GM23338 (cell line): Measurements from ENCODE around the gene RGS19. TPM values are rescaled to one million over a fixed set of nuclear protein-coding genes. Genes with fewer than 3 reads are reported as not detected.
A peak's percentile ranks its signal among the peaks of the same experiment; 100 is the strongest.

Source experiments
- ATAC-seq: fragments of 200-7000 bp; cut with Tn5 transposase; 3 replicates; pipeline ENCODE4 v1.9.1; 2020
- DNase-seq: peaks from one replicate; pipeline ENCODE4 v3.0.0-alpha.2; 2015; ENCODE audit warnings: low spot score
- H2AFZ ChIP-seq: fragments of 200-600 bp; sonication (generic); 2 replicates; pipeline ENCODE4 v1.8.0; 2016; ENCODE audit warnings: antibody characterized with exemption, mild to moderate bottlenecking, moderate library complexity
- H3F3A ChIP-seq: fragments of 200-600 bp; sonication (generic); replicated peaks from 2 replicates; pipeline ENCODE4 v1.8.0; 2017; ENCODE audit warnings: antibody characterized with exemption, mixed run types, low read depth
- H3K27ac ChIP-seq: fragments of 200-600 bp; sonication (generic); 2 replicates; pipeline ENCODE4 v1.6.1; 2016; ENCODE audit warnings: low read depth
- H3K27me3 ChIP-seq: fragments of 200-600 bp; sonication (generic); 2 replicates; pipeline ENCODE4 v1.8.0; 2016; ENCODE audit warnings: mild to moderate bottlenecking, mixed run types, moderate library complexity; ENCODE audit not compliant: insufficient read depth
- H3K36me3 ChIP-seq: fragments of 200-600 bp; sonication (generic); 2 replicates; pipeline ENCODE4 v1.8.0; 2016; ENCODE audit warnings: mild to moderate bottlenecking; ENCODE audit not compliant: insufficient read depth
- H3K4me1 ChIP-seq: fragments of 200-600 bp; sonication (generic); 2 replicates; pipeline ENCODE4 v1.8.0; 2016; ENCODE audit warnings: mild to moderate bottlenecking, moderate library complexity; ENCODE audit not compliant: insufficient read depth
- H3K4me2 ChIP-seq: fragments of 200-600 bp; sonication (generic); 2 replicates; pipeline ENCODE4 v1.7.1; 2017; ENCODE audit warnings: mixed run types
- H3K4me3 ChIP-seq: fragments of 200-600 bp; sonication (generic); 2 replicates; pipeline ENCODE4 v1.6.1; 2016; ENCODE audit warnings: mixed run types
- H3K79me2 ChIP-seq: fragments of 200-600 bp; sonication (generic); replicated peaks from 2 replicates; pipeline ENCODE4 v1.8.0; 2017; ENCODE audit warnings: mild to moderate bottlenecking; ENCODE audit not compliant: insufficient read depth
- H3K9me2 ChIP-seq: fragments of 200-600 bp; sonication (generic); 2 replicates; pipeline ENCODE4 v1.8.0; 2017; ENCODE audit not compliant: insufficient read depth
- H4K20me1 ChIP-seq: fragments of 200-600 bp; sonication (generic); replicated peaks from 2 replicates; pipeline ENCODE4 v1.8.0; 2017; ENCODE audit warnings: mild to moderate bottlenecking; ENCODE audit not compliant: insufficient read depth
- H3K27ac Mint-ChIP-seq: 2 replicates; pipeline ENCODE4 v1.8.0; 2020; ENCODE audit warnings: inconsistent platforms, mild to moderate bottlenecking, moderate library complexity, mixed read lengths
- H3K27me3 Mint-ChIP-seq: 3 replicates; pipeline ENCODE4 v1.8.0; 2022; ENCODE audit warnings: low read depth, mild to moderate bottlenecking, moderate library complexity, mixed read lengths, inconsistent platforms; ENCODE audit not compliant: insufficient read depth, poor library complexity
- H3K36me3 Mint-ChIP-seq: 3 replicates; pipeline ENCODE4 v1.8.0; 2021; ENCODE audit warnings: low read depth, mild to moderate bottlenecking, inconsistent platforms, moderate library complexity, mixed read lengths
- H3K4me1 Mint-ChIP-seq: 3 replicates; pipeline ENCODE4 v1.8.0; 2020; ENCODE audit warnings: mild to moderate bottlenecking, inconsistent platforms, mixed read lengths
- H3K4me3 Mint-ChIP-seq: 3 replicates; pipeline ENCODE4 v1.8.0; 2021; ENCODE audit warnings: moderate library complexity, mild to moderate bottlenecking, inconsistent platforms, mixed read lengths
- H3K9me3 Mint-ChIP-seq: 3 replicates; pipeline ENCODE4 v1.8.0; 2020; ENCODE audit warnings: moderate library complexity, mild to moderate bottlenecking, inconsistent platforms, mixed read lengths
- CREB1 ChIP-seq: fragments of 250-450 bp; sonication (Bioruptor Pico); IDR thresholded peaks from 2 replicates; pipeline ENCODE4 v1.5.0; 2020; ENCODE audit warnings: low read depth, mild to moderate bottlenecking, moderate library complexity
- NANOG ChIP-seq: IDR thresholded peaks from 2 replicates; pipeline ENCODE4 v1.6.1; 2016; ENCODE audit warnings: antibody characterized with exemption, borderline replicate concordance
- POLR2AphosphoS5 ChIP-seq: IDR thresholded peaks from 2 replicates; pipeline ENCODE4 v1.6.1; 2016; ENCODE audit warnings: antibody characterized with exemption, low read depth
- polyA plus RNA-seq: library from polyadenylated mRNA; unstranded; fragments of >200 nt; fragmentation: Nextera tagmentation; extraction: Ambion mirVana; gene quantifications from 2 replicates; pipeline ENCODE4 v1.2.1, GENCODE V29; 2016
- total RNA-seq: library from RNA; depleted of rRNA; stranded (reverse); fragments of >200 nt; shearing (Covaris generic); gene quantifications from 2 replicates; pipeline ENCODE4 v1.2.3, GENCODE V29; 2014
- TF ChIP-seq, protein P1 (sequence below): fragments of 250-450 bp; sonication (Bioruptor Pico); IDR thresholded peaks from 2 replicates; pipeline ENCODE4 v1.5.0; 2020; ENCODE audit warnings: mild to moderate bottlenecking, moderate library complexity
- TF ChIP-seq, protein P2 (sequence below): IDR thresholded peaks from 2 replicates; pipeline ENCODE4 v1.6.1; 2016; ENCODE audit warnings: antibody characterized with exemption

Gene RGS19
- total and polyA plus RNA-seq, 2 experiments from 2014 or later: 13.1 to 19.7 TPM

DNA sequence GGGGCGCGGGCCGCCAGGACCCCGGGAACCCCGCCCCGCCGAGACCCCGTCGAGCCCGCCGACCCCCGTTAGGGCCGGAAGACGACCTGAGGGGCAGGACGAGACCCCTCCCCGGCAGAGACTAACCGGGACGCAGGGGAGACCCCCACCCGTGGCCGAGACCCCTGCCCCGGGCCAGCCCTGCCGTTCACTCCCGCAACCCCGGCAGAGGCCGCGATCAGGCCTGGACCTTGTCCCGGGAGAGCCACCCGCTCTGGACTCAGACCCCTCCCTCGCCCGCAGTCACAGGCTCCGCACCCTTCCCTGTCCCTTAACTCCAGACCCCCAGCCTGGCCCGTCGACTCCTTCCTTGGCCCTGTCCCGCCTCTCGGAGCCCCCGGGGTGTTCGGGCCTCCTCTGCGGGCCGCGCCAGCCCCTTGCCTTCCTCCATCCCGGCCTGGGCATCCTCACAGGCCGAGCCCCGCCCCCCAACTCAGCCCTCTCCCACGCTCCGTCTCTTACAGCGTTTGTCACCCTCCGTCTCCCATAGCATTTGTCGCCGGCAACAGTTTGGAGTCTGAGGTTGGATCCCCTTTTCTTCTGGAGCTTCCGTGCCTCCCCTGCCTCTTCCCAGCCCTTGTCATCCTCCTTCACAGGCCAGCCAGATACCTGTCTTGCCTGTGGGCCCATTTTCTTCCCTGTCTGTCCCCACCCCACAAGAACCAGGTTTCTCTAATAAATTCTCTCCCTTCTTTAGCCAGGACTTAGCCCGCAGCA lies 15.8 kb downstream of the RGS19 start (continued):
- TF ChIP-seq, protein P1, sequence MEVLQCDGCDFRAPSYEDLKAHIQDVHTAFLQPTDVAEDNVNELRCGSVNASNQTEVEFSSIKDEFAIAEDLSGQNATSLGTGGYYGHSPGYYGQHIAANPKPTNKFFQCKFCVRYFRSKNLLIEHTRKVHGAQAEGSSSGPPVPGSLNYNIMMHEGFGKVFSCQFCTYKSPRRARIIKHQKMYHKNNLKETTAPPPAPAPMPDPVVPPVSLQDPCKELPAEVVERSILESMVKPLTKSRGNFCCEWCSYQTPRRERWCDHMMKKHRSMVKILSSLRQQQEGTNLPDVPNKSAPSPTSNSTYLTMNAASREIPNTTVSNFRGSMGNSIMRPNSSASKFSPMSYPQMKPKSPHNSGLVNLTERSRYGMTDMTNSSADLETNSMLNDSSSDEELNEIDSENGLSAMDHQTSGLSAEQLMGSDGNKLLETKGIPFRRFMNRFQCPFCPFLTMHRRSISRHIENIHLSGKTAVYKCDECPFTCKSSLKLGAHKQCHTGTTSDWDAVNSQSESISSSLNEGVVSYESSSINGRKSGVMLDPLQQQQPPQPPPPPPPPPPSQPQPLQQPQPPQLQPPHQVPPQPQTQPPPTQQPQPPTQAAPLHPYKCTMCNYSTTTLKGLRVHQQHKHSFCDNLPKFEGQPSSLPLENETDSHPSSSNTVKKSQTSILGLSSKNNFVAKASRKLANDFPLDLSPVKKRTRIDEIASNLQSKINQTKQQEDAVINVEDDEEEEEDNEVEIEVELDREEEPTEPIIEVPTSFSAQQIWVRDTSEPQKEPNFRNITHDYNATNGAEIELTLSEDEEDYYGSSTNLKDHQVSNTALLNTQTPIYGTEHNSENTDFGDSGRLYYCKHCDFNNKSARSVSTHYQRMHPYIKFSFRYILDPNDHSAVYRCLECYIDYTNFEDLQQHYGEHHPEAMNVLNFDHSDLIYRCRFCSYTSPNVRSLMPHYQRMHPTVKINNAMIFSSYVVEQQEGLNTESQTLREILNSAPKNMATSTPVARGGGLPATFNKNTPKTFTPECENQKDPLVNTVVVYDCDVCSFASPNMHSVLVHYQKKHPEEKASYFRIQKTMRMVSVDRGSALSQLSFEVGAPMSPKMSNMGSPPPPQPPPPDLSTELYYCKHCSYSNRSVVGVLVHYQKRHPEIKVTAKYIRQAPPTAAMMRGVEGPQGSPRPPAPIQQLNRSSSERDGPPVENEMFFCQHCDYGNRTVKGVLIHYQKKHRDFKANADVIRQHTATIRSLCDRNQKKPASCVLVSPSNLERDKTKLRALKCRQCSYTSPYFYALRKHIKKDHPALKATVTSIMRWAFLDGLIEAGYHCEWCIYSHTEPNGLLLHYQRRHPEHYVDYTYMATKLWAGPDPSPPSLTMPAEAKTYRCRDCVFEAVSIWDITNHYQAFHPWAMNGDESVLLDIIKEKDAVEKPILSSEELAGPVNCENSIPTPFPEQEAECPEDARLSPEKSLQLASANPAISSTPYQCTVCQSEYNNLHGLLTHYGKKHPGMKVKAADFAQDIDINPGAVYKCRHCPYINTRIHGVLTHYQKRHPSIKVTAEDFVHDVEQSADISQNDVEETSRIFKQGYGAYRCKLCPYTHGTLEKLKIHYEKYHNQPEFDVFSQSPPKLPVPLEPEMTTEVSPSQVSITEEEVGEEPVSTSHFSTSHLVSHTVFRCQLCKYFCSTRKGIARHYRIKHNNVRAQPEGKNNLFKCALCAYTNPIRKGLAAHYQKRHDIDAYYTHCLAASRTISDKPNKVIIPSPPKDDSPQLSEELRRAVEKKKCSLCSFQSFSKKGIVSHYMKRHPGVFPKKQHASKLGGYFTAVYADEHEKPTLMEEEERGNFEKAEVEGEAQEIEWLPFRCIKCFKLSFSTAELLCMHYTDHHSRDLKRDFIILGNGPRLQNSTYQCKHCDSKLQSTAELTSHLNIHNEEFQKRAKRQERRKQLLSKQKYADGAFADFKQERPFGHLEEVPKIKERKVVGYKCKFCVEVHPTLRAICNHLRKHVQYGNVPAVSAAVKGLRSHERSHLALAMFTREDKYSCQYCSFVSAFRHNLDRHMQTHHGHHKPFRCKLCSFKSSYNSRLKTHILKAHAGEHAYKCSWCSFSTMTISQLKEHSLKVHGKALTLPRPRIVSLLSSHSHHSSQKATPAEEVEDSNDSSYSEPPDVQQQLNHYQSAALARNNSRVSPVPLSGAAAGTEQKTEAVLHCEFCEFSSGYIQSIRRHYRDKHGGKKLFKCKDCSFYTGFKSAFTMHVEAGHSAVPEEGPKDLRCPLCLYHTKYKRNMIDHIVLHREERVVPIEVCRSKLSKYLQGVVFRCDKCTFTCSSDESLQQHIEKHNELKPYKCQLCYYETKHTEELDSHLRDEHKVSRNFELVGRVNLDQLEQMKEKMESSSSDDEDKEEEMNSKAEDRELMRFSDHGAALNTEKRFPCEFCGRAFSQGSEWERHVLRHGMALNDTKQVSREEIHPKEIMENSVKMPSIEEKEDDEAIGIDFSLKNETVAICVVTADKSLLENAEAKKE (CRISPR knock-in tag): no peak

DNA sequence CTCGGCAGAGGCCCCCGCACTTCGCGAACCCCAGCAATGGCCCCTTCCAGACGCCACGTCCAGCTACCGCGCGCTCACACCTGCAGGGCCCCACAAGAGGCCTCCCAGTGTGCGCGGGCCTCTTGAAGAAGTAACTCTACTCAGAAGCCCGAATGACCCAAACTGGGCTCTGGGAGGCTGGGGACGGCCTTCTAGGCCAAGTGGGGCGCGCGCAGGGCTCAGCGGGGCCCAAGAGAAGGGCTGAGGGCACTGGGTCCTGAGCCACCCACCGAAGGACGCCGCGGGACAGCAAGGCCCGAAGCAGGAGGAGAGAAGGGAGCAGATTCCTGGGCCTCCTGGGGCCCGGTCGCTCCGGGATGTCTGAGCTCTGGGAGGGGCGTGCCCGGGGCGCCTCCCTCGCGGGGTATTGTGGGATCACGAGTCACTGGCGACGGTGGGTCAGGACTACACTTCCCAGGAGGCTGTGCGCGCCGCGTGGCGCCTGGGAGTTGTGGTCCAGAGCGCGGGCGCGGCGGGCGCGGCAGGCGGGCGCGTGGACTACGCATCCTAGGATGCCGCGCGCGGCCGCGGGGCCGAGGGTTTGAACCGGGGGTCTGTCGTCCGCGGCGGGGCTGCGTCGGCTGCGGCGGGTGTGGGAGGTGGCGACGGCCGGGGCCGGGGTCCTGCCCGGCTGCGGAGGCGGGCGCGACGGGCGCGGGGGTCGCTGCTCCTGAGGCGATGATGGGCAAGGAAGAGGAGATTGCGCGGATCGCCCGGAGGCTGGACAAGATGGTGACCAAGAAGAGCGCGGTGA lies 16.5 kb downstream of the RGS19 start, which contains the start of gene TCEA2:
Gene TCEA2, plus strand, starts transcription at position 603 of the 793 bp plus-strand sequence. Its CDS starts 115 bp downstream, at position 718.
- ATAC-seq: peak; percentile 81
- Histone ChIP-seq H3K79me2 (no peaks in the 10 kb centered on the region), H3K4me2 (peak within 1 kb of the TSS; percentile 90), H4K20me1 (no peaks in the 10 kb centered on the region), H3K9me2 (no peaks in the 10 kb centered on the region), H3K4me1 (peaks cover 17% of the 10 kb centered on the region; the same call in 1 of the 2 replicates), H3K4me3 (peak within 1 kb of the TSS; percentile 85), H3K27me3 (no peaks in the 10 kb centered on the region), H2AFZ (peak within 1 kb of the TSS; percentile 97), H3K36me3 (no peaks in the 10 kb centered on the region), H3F3A (peaks cover 6% of the 10 kb centered on the region; the same call in 1 of the 2 replicates), H3K27ac (no peak within 1 kb of the TSS)
- Mint-ChIP-seq H3K27ac (no peak within 1 kb of the TSS), H3K27me3 (peaks cover 14% of the 10 kb centered on the region), H3K4me3 (peak within 1 kb of the TSS; percentile 82), H3K4me1 (peaks cover 36% of the 10 kb centered on the region), H3K36me3 (no peaks in the 10 kb centered on the region), H3K9me3 (no peaks in the 10 kb centered on the region)
- DNase-seq: peak; percentile 97
- TF ChIP-seq, protein P2, sequence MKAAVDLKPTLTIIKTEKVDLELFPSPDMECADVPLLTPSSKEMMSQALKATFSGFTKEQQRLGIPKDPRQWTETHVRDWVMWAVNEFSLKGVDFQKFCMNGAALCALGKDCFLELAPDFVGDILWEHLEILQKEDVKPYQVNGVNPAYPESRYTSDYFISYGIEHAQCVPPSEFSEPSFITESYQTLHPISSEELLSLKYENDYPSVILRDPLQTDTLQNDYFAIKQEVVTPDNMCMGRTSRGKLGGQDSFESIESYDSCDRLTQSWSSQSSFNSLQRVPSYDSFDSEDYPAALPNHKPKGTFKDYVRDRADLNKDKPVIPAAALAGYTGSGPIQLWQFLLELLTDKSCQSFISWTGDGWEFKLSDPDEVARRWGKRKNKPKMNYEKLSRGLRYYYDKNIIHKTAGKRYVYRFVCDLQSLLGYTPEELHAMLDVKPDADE: peak; percentile 99
- peak; percentile 79 for TF ChIP-seq CREB1 (CRISPR knock-in tag)
- TF ChIP-seq, protein P1 (CRISPR knock-in tag): no peak
- no peak for TF ChIP-seq NANOG
- peak; percentile 78 for TF ChIP-seq POLR2AphosphoS5
